Lung (tissue), 12 donors: ENCODE results near the gene CD63. TPM values are rescaled to one million over a fixed set of nuclear protein-coding genes. Genes with fewer than 3 reads are reported as not detected.

Experiments
- ATAC-seq: fragments of 200-7000 bp; cut with Tn5 transposase; one replicate; pipeline ENCODE4 v1.9.1; 2020; ENCODE audit warnings: moderate number of reproducible peaks; ENCODE audit not compliant: insufficient read depth, low FRiP score
- DNase-seq, 3 donors: peaks; one replicate each; pipeline ENCODE4 v3.0.0-alpha.2; 2013 to 2017
- H3K27ac ChIP-seq, 2 donors: one replicate each; pipeline ENCODE4 v1.5.1; 2013; ENCODE audit warnings: mild to moderate bottlenecking in 2 of 2, moderate library complexity in 2 of 2, control low read depth in 1 of 2, inconsistent platforms in 1 of 2, low read depth in 1 of 2, low read length in 1 of 2
- H3K27me3 ChIP-seq, 3 donors: one replicate each; pipeline ENCODE4 v1.5.1; 2013; ENCODE audit warnings: low read length in 2 of 3; ENCODE audit not compliant: control insufficient read depth in 3 of 3, insufficient read depth in 3 of 3
- H3K36me3 ChIP-seq, 4 donors: one replicate each; pipeline ENCODE4 v1.5.1; 2013; ENCODE audit warnings: low read length in 4 of 4, mild to moderate bottlenecking in 1 of 4, moderate library complexity in 1 of 4; ENCODE audit not compliant: control insufficient read depth in 4 of 4, insufficient read depth in 4 of 4
- H3K4me1 ChIP-seq, 5 donors: one replicate each; pipeline ENCODE4 v1.5.1; 2013; ENCODE audit warnings: low read length in 5 of 5, mild to moderate bottlenecking in 2 of 5, moderate library complexity in 1 of 5; ENCODE audit not compliant: control insufficient read depth in 5 of 5, insufficient read depth in 5 of 5
- H3K4me3 ChIP-seq: one replicate; pipeline ENCODE4 v1.5.1; 2013; ENCODE audit warnings: mild to moderate bottlenecking, control low read depth, moderate library complexity
- H3K9ac ChIP-seq, 2 donors: one replicate each; pipeline ENCODE4 v1.5.1; 2013; ENCODE audit warnings: low read length in 2 of 2, control low read depth in 1 of 2; ENCODE audit not compliant: insufficient read depth in 1 of 2
- H3K9me3 ChIP-seq, 4 donors: one replicate each; pipeline ENCODE4 v1.5.1; 2013; ENCODE audit warnings: low read length in 3 of 4, mild to moderate bottlenecking in 1 of 4, moderate library complexity in 1 of 4; ENCODE audit not compliant: control insufficient read depth in 4 of 4, insufficient read depth in 3 of 4
- CTCF ChIP-seq: IDR thresholded peaks from 2 replicates; pipeline ENCODE4 v1.5.1; 2012; ENCODE audit warnings: mild to moderate bottlenecking; ENCODE audit errors: control extremely low read depth, extremely low read depth
- WGBS, 2 donors: extraction: QIAGEN DNeasy Blood & Tissue Kit; methylation state at CpG; one replicate each; pipeline ENCODE4 v1.1.7; 2013; 5-methylcytosine and 5-hydroxymethylcytosine counted together
- polyA plus RNA-seq, 2 donors: library from polyadenylated mRNA; stranded (reverse); fragments of 200-250 nt; gene quantifications; one replicate each; pipeline ENCODE4 v1.2.1, GENCODE V29; 2013
- total RNA-seq, 2 donors: library from RNA; depleted of rRNA in 1 of 2; stranded (reverse); fragments of >200 nt in 1 of 2; gene quantifications; one replicate each; pipeline ENCODE4 v1.2.1, GENCODE V29; 2014 to 2021
- donor health status: control.
- donor health status: control.
- donor health status: Bipolar disorder and iron deficiency.
- donor health status: healthy.
- donor health status: DM: yes; HTN: yes; CAD: no.

Gene CD63
- total and polyA plus RNA-seq, 4 donors: 516 to 2,824 (median 1,627) TPM

GRCh38 chr12:55696141-55696540 lies 32.7 kb downstream of the CD63 start:
- peaks cover 0 to 1% (median 0%) of the 10 kb centered on the region in 4 donors for H3K36me3 ChIP-seq
- H3K27ac ChIP-seq: no peak overlapping the region
- H3K9me3 ChIP-seq: no peaks in the 10 kb centered on the region
- H3K4me1 ChIP-seq: no peaks in the 10 kb centered on the region
- no peak for TF ChIP-seq CTCF
- no peak overlapping the region for H3K4me3 ChIP-seq
- no peak for ATAC-seq
- no peak overlapping the region for H3K9ac ChIP-seq
- no peaks in the 10 kb centered on the region for H3K27me3 ChIP-seq
- DNase-seq: no peak
- WGBS, 2 donors: 94 to 95% methylated on average over 6 of the region's 6 CpGs

- TF ChIP-seq CTCF: no peak
- Histone ChIP-seq H3K9ac (no peak overlapping the region), H3K4me3 (no peak overlapping the region), H3K4me1 (no peaks in the 10 kb centered on the region), H3K27me3 (no peaks in the 10 kb centered on the region), H3K9me3 (no peaks in the 10 kb centered on the region), H3K36me3 (peaks cover 0 to 1% (median 0%) of the 10 kb centered on the region in 4 donors), H3K27ac (no peak overlapping the region)
- ATAC-seq: no peak
- 77 to 85% methylated on average over 7 of the region's 7 CpGs for WGBS, 2 donors
- DNase-seq: no peak
Observed at GRCh38 chr12:55695349-55695748, 33.5 kb downstream of the CD63 start.

- ATAC-seq (no peak), DNase-seq (no peak)
- H3K9me3 ChIP-seq: no peaks in the 10 kb centered on the region
- 95% methylated on average over 4 of the region's 4 CpGs for WGBS, 2 donors
- peaks cover 0 to 1% (median 0%) of the 10 kb centered on the region in 4 donors for H3K36me3 ChIP-seq
- TF ChIP-seq CTCF: no peak
- H3K27ac ChIP-seq: no peak overlapping the region
- no peak overlapping the region for H3K4me3 ChIP-seq
- no peaks in the 10 kb centered on the region for H3K27me3 ChIP-seq
- no peak overlapping the region for H3K9ac ChIP-seq
- H3K4me1 ChIP-seq: no peaks in the 10 kb centered on the region
Observed at GRCh38 chr12:55694651-55695050, 34.2 kb downstream of the CD63 start.

GRCh38 chr12:55694188-55694515 lies 34.7 kb downstream of the CD63 start:
- no peaks in the 10 kb centered on the region for H3K4me1 ChIP-seq
- ATAC-seq (no peak), DNase-seq (no peak)
- no peak overlapping the region for H3K27ac ChIP-seq
- no peaks in the 10 kb centered on the region for H3K9me3 ChIP-seq
- 94 to 95% methylated on average over 7 of the region's 7 CpGs for WGBS, 2 donors
- TF ChIP-seq CTCF: no peak
- H3K27me3 ChIP-seq: no peaks in the 10 kb centered on the region
- no peak overlapping the region for H3K4me3 ChIP-seq
- H3K9ac ChIP-seq: no peak overlapping the region
- H3K36me3 ChIP-seq: peaks cover 0 to 1% (median 0%) of the 10 kb centered on the region in 4 donors
